Measurements from ENCODE around the gene FAM124B. TPM values are rescaled to one million over a fixed set of nuclear protein-coding genes. Genes with fewer than 3 reads are reported as not detected.

Gene FAM124B
- total and polyA plus RNA-seq, 4 donors, result 0.30 to 2.5 (median 0.42) TPM

DNA sequence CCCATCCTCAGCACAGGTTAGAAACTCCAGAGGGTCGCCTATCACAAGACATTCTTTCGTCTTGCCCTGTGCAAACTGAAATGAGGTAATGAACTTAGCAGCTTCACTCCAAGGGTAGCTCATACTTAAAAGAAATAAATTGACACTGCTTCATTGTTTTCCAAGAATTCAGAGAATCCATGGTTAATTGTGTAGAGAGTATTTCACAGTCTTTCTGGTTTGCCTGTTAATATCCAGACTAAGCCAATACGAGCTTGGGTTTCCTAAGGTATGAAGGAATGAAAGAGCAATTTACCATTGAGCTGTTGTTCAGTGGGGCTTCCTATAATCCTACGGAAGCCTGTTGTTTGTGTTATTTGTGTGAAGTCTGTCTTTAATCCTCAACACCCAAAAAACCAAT lies 58.7 kb downstream of the FAM124B start:
- H3K4me1 ChIP-seq (ENCODE audit: control insufficient read depth in 4 of 4, insufficient read depth in 4 of 4, low read length in 3 of 4), result no peaks in the 10 kb centered on the region
- H3K36me3 ChIP-seq (ENCODE audit: control insufficient read depth in 4 of 4, insufficient read depth in 3 of 4, low read depth in 1 of 4, low read length in 3 of 4), result no peaks in the 10 kb centered on the region
- no peaks in the 10 kb centered on the region for H3K9me3 ChIP-seq (ENCODE audit: control insufficient read depth in 4 of 4, low read length in 3 of 4)
- WGBS, result 82% methylated on average over 4 of the region's 4 CpGs
- DNase-seq (ENCODE audit: low spot score), result no peak
- TF ChIP-seq JUND (IDR thresholded peaks at IDR 0.05) (no peak), EGR1 (IDR thresholded peaks at IDR 0.05; ENCODE audit: low read depth in 2 of 2) (no peak), YY1 (IDR thresholded peaks at IDR 0.05) (no peak)
- no peak overlapping the region for H3K9ac ChIP-seq (ENCODE audit: low read depth in 1 of 2, low read length in 2 of 2)
- H3K4me3 ChIP-seq (ENCODE audit: low read depth in 1 of 3, low read length in 3 of 3), result no peak overlapping the region
- H3K27me3 ChIP-seq (ENCODE audit: control insufficient read depth in 4 of 4, insufficient read depth in 4 of 4, low read length in 3 of 4), result no peaks in the 10 kb centered on the region
- no peak overlapping the region for H3K27ac ChIP-seq (ENCODE audit: low read depth in 1 of 2, low read length in 2 of 2)

DNA sequence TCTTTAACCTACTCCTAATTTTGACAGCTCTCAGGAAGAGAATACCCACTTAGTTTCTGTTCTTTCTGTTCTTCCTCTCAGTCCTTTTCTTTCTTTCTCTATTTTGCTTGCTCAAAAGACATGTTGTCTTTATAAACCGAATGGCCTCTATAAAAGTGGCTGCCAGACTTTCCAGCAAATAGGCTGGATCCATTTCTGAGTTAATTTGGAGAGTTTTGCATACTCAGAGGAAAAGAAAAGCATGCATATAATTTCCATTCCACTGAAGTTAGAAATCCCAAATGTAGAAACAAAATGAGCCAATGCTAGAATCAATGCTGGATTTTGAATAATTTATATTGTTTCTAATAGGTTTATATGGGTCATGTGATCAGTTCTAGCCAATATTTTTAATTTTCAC lies 65.9 kb downstream of the FAM124B start:
- Histone ChIP-seq H3K9ac (ENCODE audit: low read depth in 1 of 2, low read length in 2 of 2) (no peak overlapping the region), H3K36me3 (ENCODE audit: control insufficient read depth in 4 of 4, insufficient read depth in 3 of 4, low read depth in 1 of 4, low read length in 3 of 4) (no peaks in the 10 kb centered on the region), H3K27me3 (ENCODE audit: control insufficient read depth in 4 of 4, insufficient read depth in 4 of 4, low read length in 3 of 4) (no peaks in the 10 kb centered on the region), H3K4me3 (ENCODE audit: low read depth in 1 of 3, low read length in 3 of 3) (no peak overlapping the region), H3K27ac (ENCODE audit: low read depth in 1 of 2, low read length in 2 of 2) (no peak overlapping the region), H3K9me3 (ENCODE audit: control insufficient read depth in 4 of 4, low read length in 3 of 4) (no peaks in the 10 kb centered on the region), H3K4me1 (ENCODE audit: control insufficient read depth in 4 of 4, insufficient read depth in 4 of 4, low read length in 3 of 4) (no peaks in the 10 kb centered on the region)
- TF ChIP-seq, protein P1, sequence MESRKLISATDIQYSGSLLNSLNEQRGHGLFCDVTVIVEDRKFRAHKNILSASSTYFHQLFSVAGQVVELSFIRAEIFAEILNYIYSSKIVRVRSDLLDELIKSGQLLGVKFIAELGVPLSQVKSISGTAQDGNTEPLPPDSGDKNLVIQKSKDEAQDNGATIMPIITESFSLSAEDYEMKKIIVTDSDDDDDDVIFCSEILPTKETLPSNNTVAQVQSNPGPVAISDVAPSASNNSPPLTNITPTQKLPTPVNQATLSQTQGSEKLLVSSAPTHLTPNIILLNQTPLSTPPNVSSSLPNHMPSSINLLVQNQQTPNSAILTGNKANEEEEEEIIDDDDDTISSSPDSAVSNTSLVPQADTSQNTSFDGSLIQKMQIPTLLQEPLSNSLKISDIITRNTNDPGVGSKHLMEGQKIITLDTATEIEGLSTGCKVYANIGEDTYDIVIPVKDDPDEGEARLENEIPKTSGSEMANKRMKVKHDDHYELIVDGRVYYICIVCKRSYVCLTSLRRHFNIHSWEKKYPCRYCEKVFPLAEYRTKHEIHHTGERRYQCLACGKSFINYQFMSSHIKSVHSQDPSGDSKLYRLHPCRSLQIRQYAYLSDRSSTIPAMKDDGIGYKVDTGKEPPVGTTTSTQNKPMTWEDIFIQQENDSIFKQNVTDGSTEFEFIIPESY (IDR thresholded peaks at IDR 0.05), result no peak
- TF ChIP-seq, protein P2, sequence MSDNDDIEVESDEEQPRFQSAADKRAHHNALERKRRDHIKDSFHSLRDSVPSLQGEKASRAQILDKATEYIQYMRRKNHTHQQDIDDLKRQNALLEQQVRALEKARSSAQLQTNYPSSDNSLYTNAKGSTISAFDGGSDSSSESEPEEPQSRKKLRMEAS (IDR thresholded peaks at IDR 0.05), result no peak
- TF ChIP-seq SP1 (IDR thresholded peaks at IDR 0.05) (no peak), FOXA2 (IDR thresholded peaks at IDR 0.05) (no peak), JUND (IDR thresholded peaks at IDR 0.05) (no peak), HNF4A (conservative IDR thresholded peaks at IDR 0.05) (no peak), YY1 (IDR thresholded peaks at IDR 0.05) (no peak), FOXA1 (IDR thresholded peaks at IDR 0.05) (no peak), NR2F2 (IDR thresholded peaks at IDR 0.05) (no peak), EGR1 (IDR thresholded peaks at IDR 0.05; ENCODE audit: low read depth in 2 of 2) (no peak), GABPA (IDR thresholded peaks at IDR 0.05 in 1 of 2, conservative IDR thresholded peaks at IDR 0.05 in 1 of 2) (no peak), TAF1 (conservative IDR thresholded peaks at IDR 0.05) (no peak), HNF4G (IDR thresholded peaks at IDR 0.05) (no peak)
- TF ChIP-seq, protein P3, sequence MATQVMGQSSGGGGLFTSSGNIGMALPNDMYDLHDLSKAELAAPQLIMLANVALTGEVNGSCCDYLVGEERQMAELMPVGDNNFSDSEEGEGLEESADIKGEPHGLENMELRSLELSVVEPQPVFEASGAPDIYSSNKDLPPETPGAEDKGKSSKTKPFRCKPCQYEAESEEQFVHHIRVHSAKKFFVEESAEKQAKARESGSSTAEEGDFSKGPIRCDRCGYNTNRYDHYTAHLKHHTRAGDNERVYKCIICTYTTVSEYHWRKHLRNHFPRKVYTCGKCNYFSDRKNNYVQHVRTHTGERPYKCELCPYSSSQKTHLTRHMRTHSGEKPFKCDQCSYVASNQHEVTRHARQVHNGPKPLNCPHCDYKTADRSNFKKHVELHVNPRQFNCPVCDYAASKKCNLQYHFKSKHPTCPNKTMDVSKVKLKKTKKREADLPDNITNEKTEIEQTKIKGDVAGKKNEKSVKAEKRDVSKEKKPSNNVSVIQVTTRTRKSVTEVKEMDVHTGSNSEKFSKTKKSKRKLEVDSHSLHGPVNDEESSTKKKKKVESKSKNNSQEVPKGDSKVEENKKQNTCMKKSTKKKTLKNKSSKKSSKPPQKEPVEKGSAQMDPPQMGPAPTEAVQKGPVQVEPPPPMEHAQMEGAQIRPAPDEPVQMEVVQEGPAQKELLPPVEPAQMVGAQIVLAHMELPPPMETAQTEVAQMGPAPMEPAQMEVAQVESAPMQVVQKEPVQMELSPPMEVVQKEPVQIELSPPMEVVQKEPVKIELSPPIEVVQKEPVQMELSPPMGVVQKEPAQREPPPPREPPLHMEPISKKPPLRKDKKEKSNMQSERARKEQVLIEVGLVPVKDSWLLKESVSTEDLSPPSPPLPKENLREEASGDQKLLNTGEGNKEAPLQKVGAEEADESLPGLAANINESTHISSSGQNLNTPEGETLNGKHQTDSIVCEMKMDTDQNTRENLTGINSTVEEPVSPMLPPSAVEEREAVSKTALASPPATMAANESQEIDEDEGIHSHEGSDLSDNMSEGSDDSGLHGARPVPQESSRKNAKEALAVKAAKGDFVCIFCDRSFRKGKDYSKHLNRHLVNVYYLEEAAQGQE (IDR thresholded peaks at IDR 0.05), result no peak
- TF ChIP-seq, protein P4, sequence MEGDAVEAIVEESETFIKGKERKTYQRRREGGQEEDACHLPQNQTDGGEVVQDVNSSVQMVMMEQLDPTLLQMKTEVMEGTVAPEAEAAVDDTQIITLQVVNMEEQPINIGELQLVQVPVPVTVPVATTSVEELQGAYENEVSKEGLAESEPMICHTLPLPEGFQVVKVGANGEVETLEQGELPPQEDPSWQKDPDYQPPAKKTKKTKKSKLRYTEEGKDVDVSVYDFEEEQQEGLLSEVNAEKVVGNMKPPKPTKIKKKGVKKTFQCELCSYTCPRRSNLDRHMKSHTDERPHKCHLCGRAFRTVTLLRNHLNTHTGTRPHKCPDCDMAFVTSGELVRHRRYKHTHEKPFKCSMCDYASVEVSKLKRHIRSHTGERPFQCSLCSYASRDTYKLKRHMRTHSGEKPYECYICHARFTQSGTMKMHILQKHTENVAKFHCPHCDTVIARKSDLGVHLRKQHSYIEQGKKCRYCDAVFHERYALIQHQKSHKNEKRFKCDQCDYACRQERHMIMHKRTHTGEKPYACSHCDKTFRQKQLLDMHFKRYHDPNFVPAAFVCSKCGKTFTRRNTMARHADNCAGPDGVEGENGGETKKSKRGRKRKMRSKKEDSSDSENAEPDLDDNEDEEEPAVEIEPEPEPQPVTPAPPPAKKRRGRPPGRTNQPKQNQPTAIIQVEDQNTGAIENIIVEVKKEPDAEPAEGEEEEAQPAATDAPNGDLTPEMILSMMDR (IDR thresholded peaks at IDR 0.05; ENCODE audit: low read depth, low read length, missing input control), result no peak
- 78% methylated on average over 1 of the region's 1 CpG for WGBS
- DNase-seq (ENCODE audit: low spot score), result no peak
